DND-41 (cell line): Measurements from ENCODE around the gene NXPE2.
"Not testable (repeated sequence)": the region's sequence is repeated elsewhere in the genome, so short reads cannot be mapped to it uniquely, and the experiment has no call there.

Source experiments
- ATAC-seq: fragments of 200-7000 bp; cut with Tn5 transposase; 3 replicates; pipeline ENCODE4 v1.9.1; 2021; ENCODE audit warnings: low read depth; ENCODE audit not compliant: insufficient read depth
- DNase-seq: peaks from one replicate; pipeline ENCODE4 v3.0.0-alpha.2; 2020
- H2AFZ ChIP-seq: 2 replicates; pipeline ENCODE4 v1.6.0; 2012; ENCODE audit warnings: low read depth, low read length
- H3K27ac ChIP-seq: 2 replicates; pipeline ENCODE4 v1.5.1; 2012; ENCODE audit warnings: low read length, inconsistent platforms
- H3K27me3 ChIP-seq: fragments of 200-600 bp; sonication (generic); 2 replicates; pipeline ENCODE4 v1.6.0; 2012; ENCODE audit warnings: low read length, mild to moderate bottlenecking, inconsistent platforms; ENCODE audit not compliant: insufficient read depth, poor library complexity
- H3K36me3 ChIP-seq: 2 replicates; pipeline ENCODE4 v1.5.1; 2012; ENCODE audit warnings: low read length, inconsistent platforms; ENCODE audit not compliant: insufficient read depth
- H3K4me1 ChIP-seq: 2 replicates; pipeline ENCODE4 v1.5.1; 2012; ENCODE audit warnings: mild to moderate bottlenecking, low read length; ENCODE audit not compliant: insufficient read depth
- H3K4me2 ChIP-seq: 2 replicates; pipeline ENCODE4 v1.6.0; 2012; ENCODE audit warnings: mild to moderate bottlenecking, moderate library complexity, low read length, inconsistent platforms; ENCODE audit not compliant: insufficient read depth
- H3K4me3 ChIP-seq, 2 experiments: fragments of 200-600 bp in 1 of 2; shearing (Covaris generic) in 1 of 2; 2 replicates each; pipeline ENCODE4 v1.5.1; 2012 to 2016; ENCODE audit warnings: inconsistent platforms in 2 of 2, low read length in 2 of 2, mild to moderate bottlenecking in 2 of 2, low read depth in 1 of 2, moderate library complexity in 1 of 2
- H3K79me2 ChIP-seq: 2 replicates; pipeline ENCODE4 v1.6.0; 2012; ENCODE audit warnings: low read length, inconsistent platforms; ENCODE audit not compliant: insufficient read depth
- H3K9ac ChIP-seq: 2 replicates; pipeline ENCODE4 v1.6.0; 2012; ENCODE audit warnings: low read depth, mild to moderate bottlenecking, inconsistent platforms, low read length, moderate library complexity
- H3K9me3 ChIP-seq: 2 replicates; pipeline ENCODE4 v1.5.1; 2012; ENCODE audit warnings: low read length, moderate library complexity, mild to moderate bottlenecking, inconsistent platforms; ENCODE audit not compliant: insufficient read depth, severe bottlenecking
- H4K20me1 ChIP-seq: 2 replicates; pipeline ENCODE4 v1.6.0; 2012; ENCODE audit warnings: low read length; ENCODE audit not compliant: insufficient read depth
- EZH2 ChIP-seq: IDR thresholded peaks from 3 replicates; pipeline ENCODE4 v1.6.1; 2012; ENCODE audit warnings: borderline replicate concordance, low read depth, mild to moderate bottlenecking, moderate library complexity, low read length, inconsistent platforms; ENCODE audit not compliant: severe bottlenecking
- TF ChIP-seq, protein P1 (sequence below): IDR thresholded peaks from 2 replicates; pipeline ENCODE4 v1.5.1; 2012; ENCODE audit warnings: borderline replicate concordance, low read length, moderate library complexity, mild to moderate bottlenecking; ENCODE audit not compliant: poor library complexity, severe bottlenecking; ENCODE audit errors: extremely low read depth

NXPE2 gene

DNA sequence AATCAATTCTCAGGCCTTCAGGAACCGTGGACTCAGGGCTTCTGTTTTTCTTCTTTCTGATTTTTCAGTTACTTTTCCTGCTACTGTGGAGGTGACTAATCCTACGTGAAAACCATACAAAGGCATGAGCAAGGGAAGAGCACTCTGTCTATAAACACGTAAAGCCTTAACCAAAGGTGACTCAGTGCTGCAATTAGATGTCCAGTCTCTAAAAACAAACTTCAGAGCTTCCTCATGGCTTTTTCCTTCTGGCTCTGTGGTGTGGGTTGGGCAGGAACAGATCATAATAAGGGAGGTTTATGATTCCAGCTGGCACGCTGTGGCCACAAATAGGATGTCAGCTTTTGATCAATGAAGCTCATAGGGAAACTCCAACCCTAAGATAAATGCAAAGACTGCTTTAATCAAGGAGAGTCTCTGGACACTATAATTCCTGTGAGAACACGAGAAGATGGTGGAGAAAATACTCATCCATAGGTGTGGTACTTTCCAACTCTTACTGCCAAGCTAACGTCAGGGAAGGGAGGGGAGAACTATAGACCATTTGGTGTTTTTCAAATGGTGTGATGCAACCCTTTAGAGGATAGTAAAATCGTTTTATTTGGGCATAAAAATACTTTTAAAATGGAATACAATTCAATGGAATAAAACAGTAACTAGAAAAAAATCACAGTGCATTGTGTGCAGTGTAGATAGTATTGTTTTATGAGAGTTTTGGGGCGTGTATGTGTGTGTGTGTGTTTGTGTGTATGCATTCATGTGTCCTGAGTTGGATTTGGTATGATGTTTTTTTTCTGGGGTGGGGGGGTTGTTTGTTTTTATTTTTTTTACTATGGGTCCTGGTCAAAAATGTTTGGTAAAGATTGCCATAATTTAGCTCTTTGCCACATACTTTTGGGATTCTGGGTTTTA, at the start of gene NXPE2:
Gene NXPE2, plus strand, starts transcription at position 403 of the 912 bp plus-strand sequence. Its CDS starts 49 bp downstream, at position 452.
- Histone ChIP-seq H3K36me3 (no peaks in the 10 kb centered on the region), H3K4me2 (no peak within 1 kb of the TSS), H3K27ac (no peak within 1 kb of the TSS), H2AFZ (no peak within 1 kb of the TSS), H3K4me1 (no peaks in the 10 kb centered on the region), H4K20me1 (no peaks in the 10 kb centered on the region), H3K27me3 (no peaks in the 10 kb centered on the region), H3K79me2 (no peaks in the 10 kb centered on the region), H3K9me3 (peaks cover 9% of the 10 kb centered on the region), H3K9ac (no peak within 1 kb of the TSS), H3K4me3 (no peak within 1 kb of the TSS)
- TF ChIP-seq, protein P1, sequence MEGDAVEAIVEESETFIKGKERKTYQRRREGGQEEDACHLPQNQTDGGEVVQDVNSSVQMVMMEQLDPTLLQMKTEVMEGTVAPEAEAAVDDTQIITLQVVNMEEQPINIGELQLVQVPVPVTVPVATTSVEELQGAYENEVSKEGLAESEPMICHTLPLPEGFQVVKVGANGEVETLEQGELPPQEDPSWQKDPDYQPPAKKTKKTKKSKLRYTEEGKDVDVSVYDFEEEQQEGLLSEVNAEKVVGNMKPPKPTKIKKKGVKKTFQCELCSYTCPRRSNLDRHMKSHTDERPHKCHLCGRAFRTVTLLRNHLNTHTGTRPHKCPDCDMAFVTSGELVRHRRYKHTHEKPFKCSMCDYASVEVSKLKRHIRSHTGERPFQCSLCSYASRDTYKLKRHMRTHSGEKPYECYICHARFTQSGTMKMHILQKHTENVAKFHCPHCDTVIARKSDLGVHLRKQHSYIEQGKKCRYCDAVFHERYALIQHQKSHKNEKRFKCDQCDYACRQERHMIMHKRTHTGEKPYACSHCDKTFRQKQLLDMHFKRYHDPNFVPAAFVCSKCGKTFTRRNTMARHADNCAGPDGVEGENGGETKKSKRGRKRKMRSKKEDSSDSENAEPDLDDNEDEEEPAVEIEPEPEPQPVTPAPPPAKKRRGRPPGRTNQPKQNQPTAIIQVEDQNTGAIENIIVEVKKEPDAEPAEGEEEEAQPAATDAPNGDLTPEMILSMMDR = no peak
- no peak for TF ChIP-seq EZH2
- ATAC-seq (no peak), DNase-seq (no peak)

DNA sequence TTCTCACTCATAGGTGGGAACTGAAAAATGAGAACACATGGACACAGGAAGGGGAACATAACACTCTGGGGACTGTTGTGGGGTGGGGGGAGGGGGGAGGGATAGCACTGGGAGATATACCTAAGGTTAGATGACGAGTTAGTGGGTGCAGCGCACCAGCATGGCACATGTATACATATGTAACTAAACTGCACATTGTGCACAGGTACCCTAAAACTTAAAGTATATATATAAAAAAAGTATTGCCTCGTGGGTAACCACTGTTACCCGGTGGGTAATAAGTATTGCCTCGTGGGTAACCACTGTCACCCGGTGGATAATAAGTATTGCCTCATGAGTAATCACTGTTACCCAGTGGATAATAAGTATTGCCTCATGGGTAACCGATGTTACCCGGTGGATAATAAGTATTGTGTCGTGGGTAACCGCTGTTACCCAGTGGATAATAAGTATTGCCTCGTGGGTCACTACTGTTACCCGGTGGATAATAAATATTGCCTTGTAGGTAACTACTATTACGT, 46.8 kb upstream of the NXPE2 start:
- H4K20me1 ChIP-seq, H2AFZ ChIP-seq, DNase-seq, H3K4me3 ChIP-seq, H3K27me3 ChIP-seq, H3K79me2 ChIP-seq, H3K36me3 ChIP-seq, ATAC-seq, H3K4me2 ChIP-seq, H3K4me1 ChIP-seq, H3K27ac ChIP-seq, H3K9ac ChIP-seq, H3K9me3 ChIP-seq: not testable (repeated sequence)

DNA sequence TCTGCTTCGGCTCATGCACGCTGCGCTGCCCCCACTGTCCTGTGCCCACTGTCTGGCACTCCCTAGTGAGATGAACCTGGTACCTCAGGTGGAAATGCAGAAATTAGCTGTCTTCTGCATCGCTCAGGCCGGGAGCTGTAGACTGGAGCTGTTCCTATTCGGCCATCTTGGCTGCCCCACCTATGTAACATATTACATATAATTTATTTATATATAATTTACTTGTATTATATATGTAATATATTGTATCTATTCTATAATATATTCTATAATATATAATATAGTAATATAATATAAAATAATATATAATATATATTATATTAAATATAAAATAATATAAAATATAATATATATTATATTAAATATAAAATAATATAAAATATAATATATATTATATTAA, 38.9 kb upstream of the NXPE2 start:
- DNase-seq, H3K9me3 ChIP-seq, ATAC-seq: not testable (repeated sequence)

DNA sequence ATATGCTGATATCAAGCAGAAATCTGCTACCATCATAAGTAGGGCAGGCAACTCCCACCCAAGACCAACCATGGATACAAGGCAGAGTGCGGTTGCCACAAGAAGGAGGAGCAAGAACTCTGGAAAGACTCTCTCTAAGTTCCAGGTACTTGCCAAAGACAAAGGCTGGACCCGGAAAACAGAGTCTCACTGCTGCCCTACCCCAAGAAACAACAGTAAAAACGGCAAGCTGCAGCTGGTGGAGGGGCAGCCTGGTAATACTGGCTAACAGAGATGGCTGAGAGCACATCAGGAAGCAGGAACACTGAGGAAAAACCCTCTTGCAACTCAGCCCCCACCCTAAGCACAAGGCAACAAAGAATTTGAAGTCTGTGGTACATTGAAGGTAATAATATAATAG, 27.7 kb upstream of the NXPE2 start:
- Histone ChIP-seq H3K36me3 (no peaks in the 10 kb centered on the region), H2AFZ (no peak overlapping the region), H4K20me1 (no peaks in the 10 kb centered on the region), H3K4me2 (no peak overlapping the region), H3K9me3 (no peaks in the 10 kb centered on the region), H3K4me1 (no peaks in the 10 kb centered on the region), H3K27me3 (no peaks in the 10 kb centered on the region), H3K79me2 (no peaks in the 10 kb centered on the region), H3K9ac (no peak overlapping the region), H3K4me3 (no peak overlapping the region), H3K27ac (no peak overlapping the region)
- ATAC-seq (no peak), DNase-seq (no peak)
- no peak for TF ChIP-seq EZH2
- TF ChIP-seq, protein P1 = no peak

More for the DNA sequence above, 38.9 kb upstream of the NXPE2 start:
- not testable (repeated sequence) for H3K27ac ChIP-seq, H3K4me3 ChIP-seq, H3K4me2 ChIP-seq, H3K4me1 ChIP-seq, H3K27me3 ChIP-seq, H2AFZ ChIP-seq, H4K20me1 ChIP-seq, H3K36me3 ChIP-seq, H3K9ac ChIP-seq, H3K79me2 ChIP-seq
